Kidney epithelial cell (primary cell): Measurements from ENCODE around the gene CTTN. TPM values are rescaled to one million over a fixed set of nuclear protein-coding genes. Genes with fewer than 3 reads are reported as not detected.

ENCODE experiments used
- DNase-seq: peaks from one replicate; pipeline ENCODE4 v3.0.0-alpha.2; 2010; ENCODE audit warnings: low read depth
- H3K27me3 ChIP-seq: 2 replicates; pipeline ENCODE4 v1.6.0; 2011; ENCODE audit warnings: low read length; ENCODE audit not compliant: control insufficient read depth, insufficient read depth
- H3K36me3 ChIP-seq: 2 replicates; pipeline ENCODE4 v1.5.1; 2011; ENCODE audit warnings: low read length; ENCODE audit not compliant: control insufficient read depth, insufficient read depth
- H3K4me3 ChIP-seq: 2 replicates; pipeline ENCODE4 v1.5.1; 2011; ENCODE audit warnings: low read depth, mild to moderate bottlenecking, control low read depth, low read length
- total RNA-seq: library from RNA; depleted of rRNA; stranded (reverse); fragments of >200 nt; gene quantifications from 2 replicates; pipeline ENCODE4 v1.2.3, GENCODE V29; 2015
- TF ChIP-seq, protein P1 (sequence below): IDR thresholded peaks from 2 replicates; pipeline ENCODE4 v1.5.1; 2011; ENCODE audit warnings: mild to moderate bottlenecking, moderate library complexity, low read length, control low read depth, inconsistent platforms; ENCODE audit not compliant: insufficient read depth, poor library complexity, severe bottlenecking

The CTTN gene
- total RNA-seq, 1 donor from 2014 or later, result 296 TPM

DNA sequence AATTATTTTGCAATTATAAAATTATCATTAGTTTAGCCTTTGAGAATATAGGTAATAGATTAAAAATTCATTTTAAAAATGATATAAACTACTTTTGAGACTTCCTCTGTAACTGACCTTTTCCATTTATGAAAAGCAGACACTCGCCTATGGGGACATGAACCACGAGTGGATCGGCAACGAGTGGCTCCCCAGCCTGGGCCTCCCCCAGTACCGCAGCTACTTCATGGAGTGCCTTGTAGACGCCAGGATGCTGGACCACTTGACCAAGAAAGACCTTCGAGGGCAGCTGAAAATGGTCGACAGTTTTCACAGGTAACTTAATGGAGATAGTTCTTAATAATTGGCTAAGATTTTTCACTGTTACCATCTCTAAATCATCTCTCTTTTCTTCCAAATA, 26.3 kb upstream of the CTTN start:
- Histone ChIP-seq H3K36me3 (no peaks in the 10 kb centered on the region), H3K27me3 (no peaks in the 10 kb centered on the region), H3K4me3 (no peak overlapping the region)
- no peak for DNase-seq
- TF ChIP-seq, protein P1, sequence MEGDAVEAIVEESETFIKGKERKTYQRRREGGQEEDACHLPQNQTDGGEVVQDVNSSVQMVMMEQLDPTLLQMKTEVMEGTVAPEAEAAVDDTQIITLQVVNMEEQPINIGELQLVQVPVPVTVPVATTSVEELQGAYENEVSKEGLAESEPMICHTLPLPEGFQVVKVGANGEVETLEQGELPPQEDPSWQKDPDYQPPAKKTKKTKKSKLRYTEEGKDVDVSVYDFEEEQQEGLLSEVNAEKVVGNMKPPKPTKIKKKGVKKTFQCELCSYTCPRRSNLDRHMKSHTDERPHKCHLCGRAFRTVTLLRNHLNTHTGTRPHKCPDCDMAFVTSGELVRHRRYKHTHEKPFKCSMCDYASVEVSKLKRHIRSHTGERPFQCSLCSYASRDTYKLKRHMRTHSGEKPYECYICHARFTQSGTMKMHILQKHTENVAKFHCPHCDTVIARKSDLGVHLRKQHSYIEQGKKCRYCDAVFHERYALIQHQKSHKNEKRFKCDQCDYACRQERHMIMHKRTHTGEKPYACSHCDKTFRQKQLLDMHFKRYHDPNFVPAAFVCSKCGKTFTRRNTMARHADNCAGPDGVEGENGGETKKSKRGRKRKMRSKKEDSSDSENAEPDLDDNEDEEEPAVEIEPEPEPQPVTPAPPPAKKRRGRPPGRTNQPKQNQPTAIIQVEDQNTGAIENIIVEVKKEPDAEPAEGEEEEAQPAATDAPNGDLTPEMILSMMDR, result no peak

DNA sequence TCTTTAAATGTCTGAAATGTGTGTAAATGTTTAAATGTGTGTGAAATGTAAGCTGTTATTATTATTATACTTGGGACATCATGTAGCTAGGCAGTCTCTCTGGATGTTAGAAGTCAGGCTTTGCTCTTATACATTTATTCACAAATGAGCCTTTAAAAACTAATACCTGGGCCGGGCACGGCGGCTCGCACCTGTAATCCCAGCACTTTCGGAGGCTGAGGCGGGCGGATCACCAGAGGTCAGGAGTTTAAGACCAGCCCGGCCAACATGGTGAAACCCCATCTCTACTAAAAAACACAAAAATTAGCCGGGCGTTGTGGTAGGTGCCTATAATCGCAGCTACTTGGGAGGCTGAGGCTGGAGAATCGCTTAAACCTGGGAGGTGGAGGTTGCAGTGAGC, 21.7 kb upstream of the CTTN start:
- DNase-seq, result no peak
- H3K36me3 ChIP-seq, result no peaks in the 10 kb centered on the region

DNA sequence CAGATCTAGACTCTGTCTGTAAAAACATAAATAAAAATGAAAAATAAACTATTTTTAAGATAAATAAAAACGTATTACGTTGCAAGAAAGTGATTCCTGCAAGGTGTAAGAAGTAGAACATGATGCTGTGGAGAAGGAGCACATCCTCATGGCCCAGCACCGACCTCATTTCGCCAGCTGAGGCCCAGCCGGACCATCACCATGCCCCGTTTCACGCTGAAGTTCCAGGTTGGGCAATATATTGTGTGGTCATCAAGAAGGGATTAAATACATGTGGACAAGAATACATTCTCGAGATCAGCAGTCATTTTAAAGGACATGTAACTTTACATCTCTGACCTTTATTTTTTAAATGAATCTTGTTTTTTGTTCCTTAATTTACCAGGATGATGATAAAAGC, 20.7 kb upstream of the CTTN start:
- H3K27me3 ChIP-seq, result no peaks in the 10 kb centered on the region
- DNase-seq, result no peak
- H3K4me3 ChIP-seq, result no peak overlapping the region
- peaks cover under 1% of the 10 kb centered on the region for H3K36me3 ChIP-seq
- TF ChIP-seq, protein P1, result no peak

More for the DNA sequence above, 21.7 kb upstream of the CTTN start:
- Histone ChIP-seq H3K27me3 (no peaks in the 10 kb centered on the region), H3K4me3 (no peak overlapping the region)
- TF ChIP-seq, protein P1, result no peak

DNA sequence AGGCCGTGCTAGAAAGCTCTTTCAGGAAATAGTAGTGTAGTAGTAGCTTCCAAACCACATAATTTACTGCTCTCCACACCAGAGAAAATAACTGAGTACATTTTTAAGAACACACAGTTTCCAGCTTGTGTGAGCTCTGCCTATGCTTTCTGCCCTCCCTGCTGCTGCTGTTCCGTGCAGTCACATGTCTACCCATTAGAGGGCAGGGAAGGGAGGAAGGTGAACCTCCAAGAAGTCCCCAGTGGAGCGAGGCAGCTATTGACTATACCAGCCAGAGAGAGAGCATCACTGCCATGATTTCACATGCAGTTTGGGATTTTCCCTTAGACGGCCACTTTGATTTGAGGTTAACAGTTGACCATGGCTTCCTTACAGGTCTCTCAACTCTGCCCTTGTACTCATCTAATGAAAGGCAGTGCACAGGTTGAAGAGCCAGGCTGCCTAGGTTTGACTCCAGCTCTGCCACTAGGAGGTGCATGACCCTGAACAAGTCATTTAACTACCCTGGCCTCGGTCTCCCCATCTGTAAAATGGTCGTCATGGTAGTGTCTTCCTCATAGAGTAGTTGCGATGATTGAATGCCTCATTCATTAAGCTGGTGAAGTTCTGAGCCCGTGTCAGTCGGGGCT, 19.7 kb upstream of the CTTN start:
- H3K36me3 ChIP-seq, result peaks cover 2% of the 10 kb centered on the region
- no peak for DNase-seq
- TF ChIP-seq, protein P1, result no peak

DNA sequence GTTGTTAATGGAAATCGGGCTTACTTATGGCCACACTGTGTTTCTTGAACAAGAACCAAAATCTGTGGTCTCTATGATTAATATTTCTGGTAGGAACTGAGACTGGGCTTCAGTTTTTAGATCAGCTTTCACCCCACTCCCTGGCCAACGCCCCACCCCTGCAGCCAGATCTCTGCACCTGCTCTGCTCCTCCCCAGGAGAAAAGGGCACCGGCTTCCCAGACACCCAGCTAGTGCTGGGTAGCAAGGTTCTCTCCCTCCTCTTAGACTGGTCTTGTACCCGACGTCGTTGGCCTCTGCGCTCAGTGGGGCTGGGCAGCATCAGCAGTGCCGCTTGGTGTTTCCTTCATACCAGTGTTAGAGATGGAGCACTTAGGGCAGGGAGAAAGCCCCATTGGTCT, 17.0 kb upstream of the CTTN start:
- no peak for DNase-seq
- TF ChIP-seq, protein P1, result no peak
- Histone ChIP-seq H3K36me3 (peaks cover 4% of the 10 kb centered on the region), H3K4me3 (no peak overlapping the region), H3K27me3 (no peaks in the 10 kb centered on the region)

More for the DNA sequence above, 19.7 kb upstream of the CTTN start:
- no peaks in the 10 kb centered on the region for H3K27me3 ChIP-seq
- H3K4me3 ChIP-seq, result no peak overlapping the region
